HepG2 (cell line): ENCODE results near the gene NT5DC1. TPM values are rescaled to one million over a fixed set of nuclear protein-coding genes. Genes with fewer than 3 reads are reported as not detected.

Experiments
- ATAC-seq: fragments of 200-7000 bp; cut with Tn5 transposase; 3 replicates; pipeline ENCODE4 v1.9.1; 2020; ENCODE audit warnings: mild to moderate bottlenecking, moderate library complexity
- BruUV-seq: library from RNA; stranded (reverse); fragments of 400-500 nt; replicated peaks from 2 replicates; lab custom pipeline; 2021; lab: Mats Ljungman, UMichigan
- CTCF ChIA-PET: fragments of 300-600 bp; formaldehyde crosslinking; extraction: SDS; loops from one replicate; lab custom pipeline; 2021; ENCODE audit warnings: low total read pairs, inconsistent platforms, low intra/inter-chr PET ratio; lab: Yijun Ruan, JAX
- POLR2A ChIA-PET: fragments of 350-600 bp; sonication (Branson Sonifier 250); formaldehyde crosslinking; loops from one replicate; lab custom pipeline; 2020; ENCODE audit warnings: antibody characterized with exemption, inconsistent platforms; lab: Yijun Ruan, JAX
- DNase-seq: peaks from one replicate; pipeline ENCODE4 v3.0.0-alpha.2; 2015; ENCODE audit warnings: low spot score
- FAIRE-seq: peaks from 3 replicates; lab custom pipeline; 2011; peaks lifted over from hg19 to GRCh38; lab: Jason Lieb, UNC
- H2AFZ ChIP-seq: one replicate; pipeline ENCODE4 v1.6.1; 2011; ENCODE audit warnings: low read length, inconsistent platforms
- H3K27ac ChIP-seq: fragments of 300-600 bp; 3 replicates; pipeline ENCODE4 v1.8.0; 2011; ENCODE audit warnings: mixed run types, mild to moderate bottlenecking, mixed read lengths, low read length, inconsistent platforms; ENCODE audit not compliant: insufficient read depth; ENCODE audit errors: extremely low read length
- H3K27me3 ChIP-seq, 2 experiments: fragments of 200-600 bp in 1 of 2; 2 replicates in 1 of 2; 3 replicates in 1 of 2; pipeline versions ENCODE4 v1.6.0 to v1.8.0; 2011; ENCODE audit warnings: low read length in 2 of 2, mild to moderate bottlenecking in 2 of 2, moderate library complexity in 2 of 2, inconsistent platforms in 1 of 2; ENCODE audit not compliant: insufficient read depth in 2 of 2, control insufficient read depth in 1 of 2
- H3K36me3 ChIP-seq, 2 experiments: fragments of 200-600 bp in 1 of 2; replicated peaks in 1 of 2; 2 replicates in 1 of 2; 3 replicates in 1 of 2; pipeline versions ENCODE4 v1.5.1 to v1.8.0; 2011; ENCODE audit warnings: low read length in 2 of 2, inconsistent platforms in 1 of 2; ENCODE audit not compliant: insufficient read depth in 2 of 2, control insufficient read depth in 1 of 2
- H3K4me1 ChIP-seq: 2 replicates; pipeline ENCODE4 v1.5.1; 2012; ENCODE audit warnings: low read length, inconsistent platforms; ENCODE audit not compliant: insufficient read depth
- H3K4me2 ChIP-seq: 2 replicates; pipeline ENCODE4 v1.6.0; 2011; ENCODE audit warnings: low read depth, low read length, inconsistent platforms
- H3K4me3 ChIP-seq, 3 experiments: fragments of 200-600 bp in 1 of 3; sonication (generic), shearing (Covaris generic) in 1 of 3; replicated peaks in 1 of 3; 2 replicates each; pipeline ENCODE4 v1.5.1; 2011 to 2016; ENCODE audit warnings: low read length in 3 of 3, inconsistent platforms in 2 of 3, low read depth in 2 of 3, mild to moderate bottlenecking in 2 of 3, control low read depth in 1 of 3, mixed read lengths in 1 of 3; ENCODE audit not compliant: insufficient read depth in 1 of 3
- H3K79me2 ChIP-seq: one replicate; pipeline ENCODE4 v1.6.1; 2011; ENCODE audit warnings: low read length, inconsistent platforms; ENCODE audit not compliant: insufficient read depth
- H3K9ac ChIP-seq: 2 replicates; pipeline ENCODE4 v1.6.0; 2011; ENCODE audit warnings: mild to moderate bottlenecking, low read depth, low read length, inconsistent platforms; ENCODE audit not compliant: insufficient read depth
- H3K9me3 ChIP-seq: 2 replicates; pipeline ENCODE4 v1.5.1; 2012; ENCODE audit warnings: mild to moderate bottlenecking, low read length
- H4K20me1 ChIP-seq: 2 replicates; pipeline ENCODE4 v1.6.0; 2011; ENCODE audit warnings: inconsistent platforms, mild to moderate bottlenecking, low read length, moderate library complexity; ENCODE audit not compliant: insufficient read depth
- FLYWCH1 ChIP-seq: sonication (generic); formaldehyde crosslinking; IDR thresholded peaks from 2 replicates; pipeline ENCODE4 v1.8.1; 2023; ENCODE audit warnings: mild to moderate bottlenecking, missing genetic modification reagents
- RFX1 ChIP-seq: fragments of 450-650 bp; IDR thresholded peaks from 2 replicates; pipeline ENCODE4 v1.6.1; 2017
- RFX5 ChIP-seq: IDR thresholded peaks from 2 replicates; pipeline ENCODE4 v1.6.1; 2011; ENCODE audit warnings: low read depth, low read length, improper control_type of control experiment
- SCMH1 ChIP-seq: sonication (generic); formaldehyde crosslinking; IDR thresholded peaks from 2 replicates; pipeline ENCODE4 v1.9.0; 2021; ENCODE audit warnings: missing genetic modification reagents, mild to moderate bottlenecking, borderline replicate concordance
- ZBTB40 ChIP-seq, 2 experiments: fragments of 450-650 bp in 1 of 2; sonication (generic) in 1 of 2; formaldehyde crosslinking in 1 of 2; IDR thresholded peaks; 2 replicates each; pipeline versions ENCODE4 v1.6.1 to v1.8.0; 2016 to 2022; ENCODE audit warnings: antibody characterized with exemption in 1 of 2, mild to moderate bottlenecking in 1 of 2, missing genetic modification reagents in 1 of 2
- WGBS: methylation state at CpG from one replicate; pipeline ENCODE4 v1.1.6; 2017; ENCODE audit warnings: low lambda C conversion rate; 5-methylcytosine and 5-hydroxymethylcytosine counted together
- in situ Hi-C: cut with HindIII; loops from 2 replicates; pipeline ENCODE4 v1.10.0; 2017; ENCODE audit warnings: low pct_unique_long_range_greater_than_20kb; ENCODE audit not compliant: extremely low pct_ligation_motif_present
- intact Hi-C: fragments of 100-400 bp; cut with micrococcal nuclease; formaldehyde crosslinking; loops from one replicate; pipeline ENCODE4 v1.10.0; 2022; ENCODE audit not compliant: unreplicated experiment
- polyA plus RNA-seq, 8 experiments: library from polyadenylated mRNA; depleted of rRNA in 3 of 8; stranded (reverse) in 7 of 8; unstranded in 1 of 8; fragments of >200 nt; fragmentation: Illumina TruSeq in 4 of 8; extraction: Trizol in 4 of 8; gene quantifications; 2 replicates each; pipeline versions ENCODE4 v1.2.1 to v1.2.3, GENCODE V29; 2011 to 2016; ENCODE audit warnings: low read depth in 4 of 8, missing spikeins in 1 of 8, mixed read lengths in 1 of 8; ENCODE audit not compliant: insufficient read depth in 1 of 8
- total RNA-seq, 5 experiments: library from RNA; depleted of rRNA; stranded (reverse); fragments of >200 nt; fragmentation: Illumina TruSeq; extraction: Trizol; gene quantifications; 2 replicates each; pipeline ENCODE4 v1.2.3, GENCODE V29; 2016; ENCODE audit warnings: low read depth in 1 of 5

NT5DC1 gene
- total and polyA plus RNA-seq, 2 of the 13 experiments (the other 11 are each of a cell fraction or from before 2014, with no cell fraction given) = 27.0 to 56.1 TPM

- Histone ChIP-seq H3K9ac (no peak overlapping the region), H4K20me1 (no peaks in the 10 kb centered on the region)
- CTCF ChIA-PET = no interaction called here
- TF ChIP-seq FLYWCH1 (CRISPR knock-in tag) (no peak), RFX5 (peak; percentile 92), RFX1 (peak; percentile 70), SCMH1 (CRISPR knock-in tag) (no peak), ZBTB40 (IDR thresholded peaks at IDR 0.05) (no peak), ZBTB40 (CRISPR knock-in tag; IDR thresholded peaks at IDR 0.05) (no peak)
- TF ChIP-seq, all 625 proteins: peak for 2
- H2AFZ ChIP-seq = no peak overlapping the region
- peaks cover 0 to 5% of the 10 kb centered on the region in 2 experiments; a peak in 1 of 5 replicates for H3K36me3 ChIP-seq
- POLR2A ChIA-PET = no interaction called here
- H3K4me1 ChIP-seq = no peaks in the 10 kb centered on the region
- no peak overlapping the region for H3K27ac ChIP-seq
- no peak for ATAC-seq
- WGBS = 98% methylated on average over 17 of the region's 17 CpGs
- no peaks in the 10 kb centered on the region for H3K9me3 ChIP-seq
- FAIRE-seq = no peak
- DNase-seq = no peak
- in situ Hi-C loops (no loop called here), intact Hi-C loops (no loop called here)
- BruUV-seq = no TSS peak
- no peaks in the 10 kb centered on the region for H3K79me2 ChIP-seq
- H3K4me3 ChIP-seq = no peak overlapping the region
- H3K27me3 ChIP-seq = no peaks in the 10 kb centered on the region
- no peak overlapping the region for H3K4me2 ChIP-seq
Measured at GRCh38 chr6:116229287-116229913, 128.7 kb downstream of the NT5DC1 start.
